Liver (tissue), 9 donors: ENCODE data around the gene ATPAF1. TPM values are rescaled to one million over a fixed set of nuclear protein-coding genes. Genes with fewer than 3 reads are reported as not detected.

Source experiments
- DNase-seq: peaks from one replicate; pipeline ENCODE4 v3.0.0-alpha.2; 2017; ENCODE audit warnings: low spot score
- H3K27ac ChIP-seq, 2 donors: one replicate each; pipeline ENCODE4 v1.7.0; 2013; ENCODE audit warnings: inconsistent platforms in 2 of 2, low read length in 2 of 2, control low read depth in 1 of 2, low read depth in 1 of 2, mild to moderate bottlenecking in 1 of 2
- H3K27me3 ChIP-seq, 4 donors: one replicate each; pipeline versions ENCODE4 v1.6.1 to v1.7.0; 2013; ENCODE audit warnings: low read length in 3 of 4, inconsistent platforms in 1 of 4, mild to moderate bottlenecking in 1 of 4, moderate library complexity in 1 of 4; ENCODE audit not compliant: control insufficient read depth in 4 of 4, insufficient read depth in 4 of 4
- H3K36me3 ChIP-seq, 4 donors: one replicate each; pipeline versions ENCODE4 v1.6.1 to v1.7.0; 2013; ENCODE audit warnings: low read length in 3 of 4, mild to moderate bottlenecking in 3 of 4, low read depth in 1 of 4, moderate library complexity in 1 of 4; ENCODE audit not compliant: control insufficient read depth in 4 of 4, insufficient read depth in 3 of 4
- H3K4me1 ChIP-seq, 4 donors: one replicate each; pipeline versions ENCODE4 v1.6.1 to v1.7.0; 2013; ENCODE audit warnings: low read length in 3 of 4, mild to moderate bottlenecking in 3 of 4, moderate library complexity in 1 of 4; ENCODE audit not compliant: control insufficient read depth in 4 of 4, insufficient read depth in 4 of 4
- H3K4me3 ChIP-seq, 3 donors: one replicate each; pipeline versions ENCODE4 v1.6.1 to v1.7.0; 2013; ENCODE audit warnings: low read length in 3 of 3, control low read depth in 1 of 3, low read depth in 1 of 3, mild to moderate bottlenecking in 1 of 3
- H3K9ac ChIP-seq, 2 donors: one replicate each; pipeline ENCODE4 v1.7.0; 2013; ENCODE audit warnings: low read length in 2 of 2, mild to moderate bottlenecking in 2 of 2, moderate library complexity in 2 of 2, control low read depth in 1 of 2, low read depth in 1 of 2
- H3K9me3 ChIP-seq, 4 donors: one replicate each; pipeline versions ENCODE4 v1.6.1 to v1.7.0; 2013; ENCODE audit warnings: low read length in 3 of 4; ENCODE audit not compliant: control insufficient read depth in 4 of 4
- ATF3 ChIP-seq: IDR thresholded peaks from 2 replicates; pipeline ENCODE4 v1.6.1; 2016; ENCODE audit warnings: antibody characterized with exemption
- CTCF ChIP-seq: fragments of 150-350 bp; IDR thresholded peaks from 2 replicates; pipeline ENCODE4 v1.5.1; 2017; ENCODE audit warnings: improper control_type of control experiment, low read depth, low read length; ENCODE audit not compliant: missing input control
- EGR1 ChIP-seq, 2 donors: IDR thresholded peaks; 2 replicates each; pipeline ENCODE4 v1.6.1; 2016 to 2018; ENCODE audit warnings: antibody characterized with exemption in 2 of 2, low read depth in 2 of 2
- FOXA1 ChIP-seq: IDR thresholded peaks from 2 replicates; pipeline ENCODE4 v1.6.1; 2016; ENCODE audit warnings: antibody characterized with exemption
- FOXA2 ChIP-seq: IDR thresholded peaks from 2 replicates; pipeline ENCODE4 v1.6.1; 2016; ENCODE audit warnings: antibody characterized with exemption
- GABPA ChIP-seq, 2 donors: IDR thresholded peaks in 1 of 2; conservative IDR thresholded peaks in 1 of 2; 2 replicates each; pipeline ENCODE4 v1.6.1; 2016; ENCODE audit warnings: antibody characterized with exemption in 2 of 2, mild to moderate bottlenecking in 1 of 2, moderate library complexity in 1 of 2
- HNF4A ChIP-seq, 2 donors: conservative IDR thresholded peaks; 2 replicates each; pipeline ENCODE4 v1.6.1; 2016; ENCODE audit warnings: antibody characterized with exemption in 2 of 2, mild to moderate bottlenecking in 2 of 2
- HNF4G ChIP-seq: IDR thresholded peaks from 2 replicates; pipeline ENCODE4 v1.6.1; 2016; ENCODE audit warnings: antibody characterized with exemption
- JUND ChIP-seq, 2 donors: IDR thresholded peaks; 2 replicates each; pipeline ENCODE4 v1.6.1; 2016; ENCODE audit warnings: antibody characterized with exemption in 2 of 2
- MAX ChIP-seq: IDR thresholded peaks from 2 replicates; pipeline ENCODE4 v1.6.1; 2016; ENCODE audit warnings: antibody characterized with exemption
- NR2F2 ChIP-seq: IDR thresholded peaks from 2 replicates; pipeline ENCODE4 v1.6.1; 2016; ENCODE audit warnings: antibody characterized with exemption
- RAD21 ChIP-seq, 2 donors: IDR thresholded peaks; 2 replicates each; pipeline ENCODE4 v1.6.1; 2016; ENCODE audit warnings: antibody characterized with exemption in 2 of 2, mild to moderate bottlenecking in 2 of 2
- REST ChIP-seq: IDR thresholded peaks from 2 replicates; pipeline ENCODE4 v1.6.1; 2016; ENCODE audit warnings: antibody characterized with exemption, mild to moderate bottlenecking
- RXRA ChIP-seq, 2 donors: IDR thresholded peaks; 2 replicates each; pipeline ENCODE4 v1.6.1; 2017 to 2018; ENCODE audit warnings: antibody characterized with exemption in 2 of 2, mild to moderate bottlenecking in 1 of 2
- SP1 ChIP-seq: IDR thresholded peaks from 2 replicates; pipeline ENCODE4 v1.6.1; 2018; ENCODE audit warnings: antibody characterized with exemption, mild to moderate bottlenecking
- TAF1 ChIP-seq: conservative IDR thresholded peaks from 2 replicates; pipeline ENCODE4 v1.6.1; 2016; ENCODE audit warnings: antibody characterized with exemption, mild to moderate bottlenecking
- YY1 ChIP-seq: IDR thresholded peaks from 2 replicates; pipeline ENCODE4 v1.6.1; 2016; ENCODE audit warnings: antibody characterized with exemption, mild to moderate bottlenecking
- ZBTB33 ChIP-seq: IDR thresholded peaks from 2 replicates; pipeline ENCODE4 v1.6.1; 2016; ENCODE audit warnings: antibody characterized with exemption
- WGBS: extraction: QIAGEN DNeasy Blood & Tissue Kit; methylation state at CpG from one replicate; pipeline ENCODE4 v1.1.7; 2013; 5-methylcytosine and 5-hydroxymethylcytosine counted together
- polyA plus RNA-seq, 2 donors: library from polyadenylated mRNA; stranded (reverse) in 1 of 2; unstranded in 1 of 2; fragments of 200-250 nt in 1 of 2; fragments of >200 nt in 1 of 2; fragmentation: Nextera tagmentation in 1 of 2; extraction: Ambion mirVana in 1 of 2; gene quantifications; one replicate each; pipeline versions ENCODE4 v1.2.1 to v1.2.3, GENCODE V29; 2013 to 2015
- total RNA-seq, 2 donors: library from RNA; depleted of rRNA; stranded (reverse); fragments of >200 nt; gene quantifications; one replicate each; pipeline ENCODE4 v1.2.3, GENCODE V29; 2014
- donor health status: healthy.
- donor health status: healthy.
- donor health status: healthy.
- donor health status: healthy.
- donor health status: healthy.

ATPAF1 gene
- total and polyA plus RNA-seq, 4 donors: 35.3 to 54.1 (median 37.0) TPM

GRCh38 chr1:46659307-46659870 is 8.8 kb downstream of the ATPAF1 start:
- H3K4me1 ChIP-seq: no peaks in the 10 kb centered on the region
- no peak overlapping the region for H3K27ac ChIP-seq
- TF ChIP-seq REST (no peak), MAX (no peak), RAD21 (IDR thresholded peaks at IDR 0.05) (no peak), CTCF (no peak), YY1 (no peak), EGR1 (IDR thresholded peaks at IDR 0.05; ENCODE audit: low read depth in 2 of 2) (no peak), GABPA (IDR thresholded peaks at IDR 0.05 in 1 of 2, conservative IDR thresholded peaks at IDR 0.05 in 1 of 2) (no peak), HNF4G (no peak), FOXA2 (no peak), NR2F2 (no peak)
- no peaks in the 10 kb centered on the region for H3K27me3 ChIP-seq
- peaks cover 2 to 36% (median 28%) of the 10 kb centered on the region in 4 donors for H3K36me3 ChIP-seq
- WGBS: 85% methylated on average over 2 of the region's 2 CpGs
- H3K4me3 ChIP-seq: no peak overlapping the region
- H3K9me3 ChIP-seq: no peaks in the 10 kb centered on the region
- no peak for DNase-seq
- H3K9ac ChIP-seq: no peak overlapping the region

- Histone ChIP-seq H3K36me3 (peaks cover 0 to 41% (median 32%) of the 10 kb centered on the region in 4 donors), H3K9me3 (no peaks in the 10 kb centered on the region), H3K9ac (no peak overlapping the region), H3K4me1 (no peaks in the 10 kb centered on the region), H3K27me3 (no peaks in the 10 kb centered on the region), H3K27ac (no peak overlapping the region), H3K4me3 (no peak overlapping the region)
- WGBS: 96% methylated on average over 1 of the region's 1 CpG
- no peak for DNase-seq
- TF ChIP-seq ATF3: no peak
- TF ChIP-seq RAD21 (IDR thresholded peaks at IDR 0.05): no peak
- no peak for TF ChIP-seq ZBTB33
- TF ChIP-seq HNF4G: no peak
- TF ChIP-seq JUND (IDR thresholded peaks at IDR 0.05): no peak
- no peak for TF ChIP-seq SP1
- TF ChIP-seq TAF1: no peak
- no peak for TF ChIP-seq YY1
- no peak for TF ChIP-seq FOXA2
- no peak for TF ChIP-seq GABPA (IDR thresholded peaks at IDR 0.05 in 1 of 2, conservative IDR thresholded peaks at IDR 0.05 in 1 of 2)
- TF ChIP-seq REST: no peak
- no peak for TF ChIP-seq RXRA (IDR thresholded peaks at IDR 0.05)
- TF ChIP-seq NR2F2: no peak
- TF ChIP-seq CTCF: no peak
- TF ChIP-seq FOXA1: no peak
- no peak for TF ChIP-seq HNF4A (conservative IDR thresholded peaks at IDR 0.05)
Observed at GRCh38 chr1:46657775-46658174, 10.4 kb downstream of the ATPAF1 start.
